ENCODE data around the gene S100A2.

S100A2 gene

GRCh38 chr1:153548722-153549688, 16.6 kb downstream of the S100A2 start, which contains the start of gene S100A3:
S100A3 (minus strand) TSS chr1:153549258; CDS start chr1:153548485, 773 bp downstream.
- no peak within 1 kb of the TSS for H3K9ac ChIP-seq (ENCODE audit: low read depth, low read length, poor library complexity, severe bottlenecking)

GRCh38 chr1:153547560-153548551, 17.8 kb downstream of the S100A2 start:
- Histone ChIP-seq H3K9me2 (replicated peaks; ENCODE audit: low read depth, low read length) (no peaks in the 10 kb centered on the region), H3K4me2 (ENCODE audit: low read depth, low read length, poor library complexity, severe bottlenecking) (peak overlapping the region; percentile 98), H3K27me3 (ENCODE audit: insufficient read depth, low read length, poor library complexity, severe bottlenecking) (no peaks in the 10 kb centered on the region), H3K79me2 (ENCODE audit: insufficient read depth, low read length) (peaks cover 29% of the 10 kb centered on the region), H2AFZ (ENCODE audit: low read length) (no peak overlapping the region), H3K9ac (ENCODE audit: low read depth, low read length, poor library complexity, severe bottlenecking) (peak overlapping the region; percentile 95), H3F3A (ENCODE audit: low read depth) (peaks cover 10% of the 10 kb centered on the region), H3K4me3 (ENCODE audit: low read length, poor library complexity, severe bottlenecking) (no peak overlapping the region), H3K4me1 (ENCODE audit: insufficient read depth, low read length, poor library complexity, severe bottlenecking) (peaks cover 67% of the 10 kb centered on the region), H4K20me1 (ENCODE audit: insufficient read depth, low read length, poor library complexity, severe bottlenecking) (peaks cover 20% of the 10 kb centered on the region), H3K9me3 (ENCODE audit: insufficient read depth, low read depth, low read length) (no peaks in the 10 kb centered on the region), H3K36me3 (ENCODE audit: insufficient read depth, low read length) (peaks cover 13% of the 10 kb centered on the region; the same call in 1 of the 2 replicates)
- TF ChIP-seq EZH2phosphoT487 (IDR thresholded peaks at IDR 0.05; ENCODE audit: borderline replicate concordance): no peak
- TF ChIP-seq, protein P1, sequence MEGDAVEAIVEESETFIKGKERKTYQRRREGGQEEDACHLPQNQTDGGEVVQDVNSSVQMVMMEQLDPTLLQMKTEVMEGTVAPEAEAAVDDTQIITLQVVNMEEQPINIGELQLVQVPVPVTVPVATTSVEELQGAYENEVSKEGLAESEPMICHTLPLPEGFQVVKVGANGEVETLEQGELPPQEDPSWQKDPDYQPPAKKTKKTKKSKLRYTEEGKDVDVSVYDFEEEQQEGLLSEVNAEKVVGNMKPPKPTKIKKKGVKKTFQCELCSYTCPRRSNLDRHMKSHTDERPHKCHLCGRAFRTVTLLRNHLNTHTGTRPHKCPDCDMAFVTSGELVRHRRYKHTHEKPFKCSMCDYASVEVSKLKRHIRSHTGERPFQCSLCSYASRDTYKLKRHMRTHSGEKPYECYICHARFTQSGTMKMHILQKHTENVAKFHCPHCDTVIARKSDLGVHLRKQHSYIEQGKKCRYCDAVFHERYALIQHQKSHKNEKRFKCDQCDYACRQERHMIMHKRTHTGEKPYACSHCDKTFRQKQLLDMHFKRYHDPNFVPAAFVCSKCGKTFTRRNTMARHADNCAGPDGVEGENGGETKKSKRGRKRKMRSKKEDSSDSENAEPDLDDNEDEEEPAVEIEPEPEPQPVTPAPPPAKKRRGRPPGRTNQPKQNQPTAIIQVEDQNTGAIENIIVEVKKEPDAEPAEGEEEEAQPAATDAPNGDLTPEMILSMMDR (conservative IDR thresholded peaks at IDR 0.05; ENCODE audit: low read length): no peak

More at GRCh38 chr1:153548722-153549688, 16.6 kb downstream of the S100A2 start, which contains the start of gene S100A3:
- no peak within 1 kb of the TSS for H3K4me3 ChIP-seq (ENCODE audit: low read length, poor library complexity, severe bottlenecking)
- no peak for TF ChIP-seq EZH2phosphoT487 (IDR thresholded peaks at IDR 0.05; ENCODE audit: borderline replicate concordance)
- TF ChIP-seq, protein P1 (conservative IDR thresholded peaks at IDR 0.05; ENCODE audit: low read length): no peak
- no peak within 1 kb of the TSS for H3K4me2 ChIP-seq (ENCODE audit: low read depth, low read length, poor library complexity, severe bottlenecking)
- H3K9me2 ChIP-seq (replicated peaks; ENCODE audit: low read depth, low read length): no peaks in the 10 kb centered on the region
- peaks cover 63% of the 10 kb centered on the region for H3K4me1 ChIP-seq (ENCODE audit: insufficient read depth, low read length, poor library complexity, severe bottlenecking)
- peaks cover 9% of the 10 kb centered on the region for H4K20me1 ChIP-seq (ENCODE audit: insufficient read depth, low read length, poor library complexity, severe bottlenecking)
- peaks cover 10% of the 10 kb centered on the region for H3F3A ChIP-seq (ENCODE audit: low read depth)
- no peaks in the 10 kb centered on the region for H3K27me3 ChIP-seq (ENCODE audit: insufficient read depth, low read length, poor library complexity, severe bottlenecking)
- H3K9me3 ChIP-seq (ENCODE audit: insufficient read depth, low read depth, low read length): no peaks in the 10 kb centered on the region
- H3K36me3 ChIP-seq (ENCODE audit: insufficient read depth, low read length): peaks cover 7% of the 10 kb centered on the region; the same call in 1 of the 2 replicates
- H2AFZ ChIP-seq (ENCODE audit: low read length): no peak within 1 kb of the TSS
- peaks cover 18% of the 10 kb centered on the region for H3K79me2 ChIP-seq (ENCODE audit: insufficient read depth, low read length)
